SK-N-SH (cell line): ENCODE data around the gene SLC44A5.

Source experiments
- CHD2 ChIP-seq: fragments of 150-350 bp; IDR thresholded peaks from 2 replicates; pipeline ENCODE4 v1.6.1; 2018; ENCODE audit warnings: low read length; ENCODE audit not compliant: partially characterized antibody
- CTCF ChIP-seq: fragments of 200-600 bp; sonication (generic); IDR thresholded peaks from 2 replicates; pipeline ENCODE4 v1.6.1; 2017; ENCODE audit warnings: antibody characterized with exemption, mild to moderate bottlenecking, moderate library complexity
- EP300 ChIP-seq, 2 experiments: IDR thresholded peaks; 2 replicates each; pipeline versions ENCODE4 v1.4.0 to v1.6.1; 2012; ENCODE audit warnings: borderline replicate concordance in 1 of 2, low read depth in 1 of 2, low read length in 1 of 2
- EZH2phosphoT487 ChIP-seq: fragments of 200-600 bp; sonication (generic); IDR thresholded peaks from 2 replicates; pipeline ENCODE4 v1.6.1; 2017; ENCODE audit warnings: low read depth, mixed run types, mild to moderate bottlenecking, antibody characterized with exemption, moderate library complexity, borderline replicate concordance
- FOSL2 ChIP-seq: IDR thresholded peaks from 2 replicates; pipeline ENCODE4 v1.4.0; 2012; ENCODE audit warnings: low read depth, mild to moderate bottlenecking, moderate library complexity, borderline replicate concordance
- JUND ChIP-seq: IDR thresholded peaks from 2 replicates; pipeline ENCODE4 v1.4.0; 2012
- MXI1 ChIP-seq: IDR thresholded peaks from 2 replicates; pipeline ENCODE4 v1.6.1; 2012; ENCODE audit warnings: mild to moderate bottlenecking, low read depth, low read length, improper control_type of control experiment
- POLR2AphosphoS5 ChIP-seq: IDR thresholded peaks from 2 replicates; pipeline ENCODE4 v1.6.1; 2012; ENCODE audit warnings: low read depth, low read length
- RCOR1 ChIP-seq: fragments of 150-350 bp; IDR thresholded peaks from 2 replicates; pipeline ENCODE4 v1.6.1; 2017; ENCODE audit warnings: antibody characterized with exemption, low read length
- RFX5 ChIP-seq: IDR thresholded peaks from 2 replicates; pipeline ENCODE4 v1.6.1; 2012; ENCODE audit warnings: mild to moderate bottlenecking, improper control_type of control experiment, low read length
- SMC3 ChIP-seq: IDR thresholded peaks from 2 replicates; pipeline ENCODE4 v1.6.1; 2012; ENCODE audit warnings: low read depth, low read length, improper control_type of control experiment
- TEAD4 ChIP-seq: IDR thresholded peaks from 2 replicates; pipeline ENCODE4 v1.4.0; 2012; ENCODE audit warnings: mild to moderate bottlenecking, borderline replicate concordance; ENCODE audit not compliant: insufficient read depth
- USF1 ChIP-seq: IDR thresholded peaks from 2 replicates; pipeline ENCODE4 v1.4.0; 2012; ENCODE audit warnings: low read depth, borderline replicate concordance

GRCh38 chr1:75559800-75560199 lies 51.1 kb downstream of the SLC44A5 start:
- TF ChIP-seq CTCF = no peak
- no peak for TF ChIP-seq RFX5
- TF ChIP-seq CHD2 = no peak
- peak in 1 of 2 experiments; percentile 36; a peak in 1 of 4 replicates for TF ChIP-seq EP300 (IDR thresholded peaks at IDR 0.05; ENCODE audit: borderline replicate concordance in 1 of 2, low read depth in 1 of 2, low read length in 1 of 2)
- no peak for TF ChIP-seq RCOR1
- TF ChIP-seq TEAD4 = no peak
- no peak for TF ChIP-seq EZH2phosphoT487
- no peak for TF ChIP-seq USF1
- TF ChIP-seq POLR2AphosphoS5 = no peak
- TF ChIP-seq SMC3 = no peak
- TF ChIP-seq FOSL2 = no peak
- TF ChIP-seq MXI1 = no peak
- TF ChIP-seq JUND = 0 out of 2 replicates have a peak, but pooled peaks have one; percentile 3
